ENCODE measurements around the gene HMGA1.

Gene HMGA1

GRCh38 chr6:34278833-34279232 lies 42.2 kb downstream of the HMGA1 start:
- DNase-seq, result no peak
- H3K4me3 Mint-ChIP-seq, result no peak overlapping the region
- no peak overlapping the region for H3K27ac Mint-ChIP-seq
- peaks cover 27% of the 10 kb centered on the region for H3K4me1 Mint-ChIP-seq
- TF ChIP-seq CTCF (IDR thresholded peaks at IDR 0.05), result no peak
- H3K27me3 Mint-ChIP-seq (ENCODE audit: low read depth, poor library complexity), result peaks cover 10% of the 10 kb centered on the region
- peaks cover 55% of the 10 kb centered on the region for H3K36me3 Mint-ChIP-seq (ENCODE audit: low read depth)
- no peaks in the 10 kb centered on the region for H3K9me3 Mint-ChIP-seq

DNA sequence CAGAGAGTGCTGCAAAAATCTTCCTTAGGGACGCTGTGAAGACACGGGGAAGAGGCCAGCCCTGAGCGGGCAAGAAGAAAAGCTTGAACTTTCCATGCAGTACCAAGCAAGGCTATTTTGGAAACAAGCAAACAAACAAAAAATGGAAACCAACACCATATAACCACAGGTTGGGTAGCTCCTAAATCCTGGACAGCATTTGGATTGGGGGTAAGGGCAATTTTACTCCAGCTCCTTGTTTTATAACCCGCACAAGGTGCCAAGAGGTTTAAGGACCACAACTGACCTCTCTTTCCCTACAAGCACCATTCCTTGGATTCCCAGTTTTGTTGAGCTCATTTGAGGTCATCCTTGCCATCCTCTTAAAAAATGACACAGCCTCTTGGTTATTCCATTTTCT lies 43.5 kb downstream of the HMGA1 start:
- peaks cover 35% of the 10 kb centered on the region for H3K4me1 Mint-ChIP-seq
- peaks cover 10% of the 10 kb centered on the region for H3K27me3 Mint-ChIP-seq (ENCODE audit: low read depth, poor library complexity)
- H3K4me3 Mint-ChIP-seq, result no peak overlapping the region
- peaks cover 7% of the 10 kb centered on the region for H3K9me3 Mint-ChIP-seq
- no peak for TF ChIP-seq CTCF (IDR thresholded peaks at IDR 0.05)
- DNase-seq, result no peak
- no peak overlapping the region for H3K27ac Mint-ChIP-seq
- peaks cover 62% of the 10 kb centered on the region for H3K36me3 Mint-ChIP-seq (ENCODE audit: low read depth)

GRCh38 chr6:34281702-34282334 lies 45.1 kb downstream of the HMGA1 start:
- Mint-ChIP-seq H3K27ac (no peak overlapping the region), H3K36me3 (ENCODE audit: low read depth) (peaks cover 78% of the 10 kb centered on the region), H3K4me3 (no peak overlapping the region), H3K4me1 (peaks cover 27% of the 10 kb centered on the region), H3K9me3 (peaks cover 10% of the 10 kb centered on the region), H3K27me3 (ENCODE audit: low read depth, poor library complexity) (peaks cover 8% of the 10 kb centered on the region)
- no peak for DNase-seq
- TF ChIP-seq CTCF (IDR thresholded peaks at IDR 0.05), result no peak

GRCh38 chr6:34284563-34285447 lies 48.1 kb downstream of the HMGA1 start:
- TF ChIP-seq CTCF (IDR thresholded peaks at IDR 0.05), result no peak
- Mint-ChIP-seq H3K27me3 (ENCODE audit: low read depth, poor library complexity) (peaks cover 5% of the 10 kb centered on the region), H3K27ac (peak overlapping the region; percentile 83), H3K36me3 (ENCODE audit: low read depth) (peaks cover 85% of the 10 kb centered on the region), H3K9me3 (peaks cover 10% of the 10 kb centered on the region), H3K4me1 (peaks cover 30% of the 10 kb centered on the region), H3K4me3 (no peak overlapping the region)
- DNase-seq, result no peak

DNA sequence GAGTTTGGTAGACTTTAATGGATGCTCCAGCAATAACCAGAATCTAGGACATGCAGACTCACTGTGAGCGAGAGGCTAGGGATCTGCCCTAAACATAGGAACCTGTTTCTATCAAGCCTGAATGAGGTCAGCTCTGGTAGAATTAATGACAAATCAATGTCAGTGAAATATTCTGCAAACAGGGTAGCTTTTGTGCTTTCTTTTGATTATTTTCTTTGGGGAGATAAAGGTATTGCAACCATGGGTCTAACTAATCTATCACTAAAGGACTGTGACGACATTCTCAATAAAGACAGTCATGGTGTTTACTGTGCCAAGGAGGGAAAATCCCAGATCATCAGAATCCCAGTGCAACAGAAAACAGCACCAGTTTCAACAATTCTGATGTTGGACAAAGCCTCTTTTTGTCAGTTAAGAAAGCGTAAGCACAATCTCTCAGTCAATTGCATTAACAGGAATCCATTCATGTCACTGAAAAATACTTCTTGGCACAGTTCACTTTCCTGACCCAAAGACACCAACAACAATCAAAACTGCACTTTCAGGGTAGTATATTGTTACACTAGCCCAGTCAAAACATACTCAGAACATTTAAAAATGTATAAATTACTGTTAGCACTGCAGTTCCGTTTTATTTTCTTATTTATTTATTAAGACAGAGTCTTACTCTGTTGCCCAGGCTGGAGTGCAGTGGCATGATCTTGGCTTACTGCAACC lies 48.9 kb downstream of the HMGA1 start:
- Mint-ChIP-seq H3K4me3 (no peak overlapping the region), H3K36me3 (ENCODE audit: low read depth) (peaks cover 77% of the 10 kb centered on the region), H3K27ac (no peak overlapping the region), H3K9me3 (peaks cover 10% of the 10 kb centered on the region), H3K27me3 (ENCODE audit: low read depth, poor library complexity) (peaks cover 3% of the 10 kb centered on the region), H3K4me1 (peaks cover 31% of the 10 kb centered on the region)
- TF ChIP-seq CTCF (IDR thresholded peaks at IDR 0.05), result no peak
- DNase-seq, result no peak

Data from nephron progenitor cell (in vitro differentiated cells).